HG03354 (cell line): ENCODE data around the gene BRD2.
A peak's percentile ranks its signal among the peaks of the same experiment; 100 is the strongest.

Source experiments
- ATAC-seq: cut with Tn5 transposase; IDR thresholded peaks from one replicate; pipeline ENCODE4 v1.9.1; 2021; ENCODE audit warnings: mild to moderate bottlenecking; ENCODE audit not compliant: unreplicated experiment, poor library complexity, severe bottlenecking

Gene BRD2

GRCh38 chr6:32970413-32971241 is 2.2 kb downstream of the BRD2 start:
- ATAC-seq = no peak

- no peak for ATAC-seq
Measured at GRCh38 chr6:32971242-32971580, 2.8 kb downstream of the BRD2 start.

GRCh38 chr6:32971581-32972352 is 3.4 kb downstream of the BRD2 start:
- peak; percentile 56 for ATAC-seq

GRCh38 chr6:32972353-32973143 is 4.2 kb downstream of the BRD2 start:
- no peak for ATAC-seq

GRCh38 chr6:32973144-32974015 is 5.0 kb downstream of the BRD2 start:
- ATAC-seq = no peak

- no peak for ATAC-seq
Measured at GRCh38 chr6:32974016-32974333, 5.6 kb downstream of the BRD2 start.

GRCh38 chr6:32974541-32975308 is 6.3 kb downstream of the BRD2 start:
- no peak for ATAC-seq

GRCh38 chr6:32975886-32976285 is 7.5 kb downstream of the BRD2 start:
- ATAC-seq = no peak

GRCh38 chr6:32976334-32977069 is 8.1 kb downstream of the BRD2 start:
- no peak for ATAC-seq

GRCh38 chr6:32977272-32977952 is 9.0 kb downstream of the BRD2 start:
- ATAC-seq = no peak

- ATAC-seq = no peak
Measured at GRCh38 chr6:32977953-32978324, 9.5 kb downstream of the BRD2 start.

- no peak for ATAC-seq
Measured at GRCh38 chr6:32979720-32980487, 11.5 kb downstream of the BRD2 start.

GRCh38 chr6:32980488-32981038 is 12.2 kb downstream of the BRD2 start:
- no peak for ATAC-seq

GRCh38 chr6:32982084-32982701 is 13.8 kb downstream of the BRD2 start:
- ATAC-seq = no peak

GRCh38 chr6:32982702-32983492 is 14.5 kb downstream of the BRD2 start:
- ATAC-seq = no peak

GRCh38 chr6:32983493-32983848 is 15.1 kb downstream of the BRD2 start:
- no peak for ATAC-seq
